ENCODE results near the gene ADGRL3.

- TF ChIP-seq CTCF (conservative IDR thresholded peaks at IDR 0.05) = no peak
- TF ChIP-seq ZFX (IDR thresholded peaks at IDR 0.05) = no peak
Observed at GRCh38 chr4:61200916-61201526, 895 bp downstream of the ADGRL3 start.
